NOMO-1 treated with DMSO at 0.1 percent for 48 hours (cell line): ENCODE data around the gene OR6B3.
A peak's percentile ranks its signal among the peaks of the same experiment; 100 is the strongest.

Experiments used
- DNase-seq: peaks from one replicate; lab custom pipeline; 2025; ENCODE audit not compliant: unreplicated experiment; lab: John Stamatoyannopoulos, UW

The OR6B3 gene

DNA sequence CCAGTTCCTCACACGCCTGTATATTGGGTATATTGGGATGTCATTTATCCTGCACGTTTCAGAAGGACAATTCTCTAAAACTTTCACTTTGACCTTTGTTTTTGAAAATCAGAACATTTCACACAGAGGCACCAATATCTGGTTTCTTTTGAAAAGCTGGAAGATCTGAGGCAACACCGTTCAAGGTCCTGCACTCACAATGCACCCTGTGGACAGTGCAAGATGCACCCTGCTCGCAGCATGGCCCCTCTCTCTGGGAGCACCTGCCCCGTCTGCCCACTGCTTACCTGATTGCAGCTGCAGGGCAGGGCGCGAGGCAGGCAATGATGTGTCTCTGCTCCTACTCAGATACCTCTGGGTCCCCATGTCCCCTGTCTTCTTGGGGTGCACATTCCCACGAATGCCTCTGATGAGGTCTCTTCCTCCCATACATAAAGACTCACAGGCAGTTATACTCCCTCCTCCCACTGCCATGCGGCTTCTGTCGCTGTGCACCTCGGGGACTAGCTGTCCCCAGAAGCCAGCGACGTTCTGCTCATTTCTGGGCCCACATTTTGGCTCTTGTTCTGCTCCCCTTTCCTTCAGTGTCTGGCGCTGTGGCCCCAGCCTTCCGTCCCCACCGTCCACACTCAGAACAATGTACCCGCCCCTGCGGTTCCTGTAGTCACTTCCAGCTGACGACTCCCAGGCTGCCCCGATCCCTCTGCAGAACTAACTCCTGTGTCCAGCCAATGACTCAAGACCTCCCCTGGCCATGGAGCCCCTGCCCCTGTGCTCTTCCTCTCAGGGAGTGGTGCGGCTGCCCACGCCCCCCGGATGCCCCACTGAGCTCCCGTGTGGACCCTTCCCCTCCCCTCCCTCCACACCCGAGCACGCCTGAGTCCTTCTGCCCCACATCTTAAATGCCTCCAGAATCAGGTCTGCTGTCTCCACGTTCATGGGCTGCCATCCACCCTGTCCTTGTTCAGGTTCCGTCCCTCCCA, at the start of gene OR6B3:
Gene OR6B3, minus strand, starts transcription at position 349 of the 983 bp plus-strand sequence.
- no peak for DNase-seq

- DNase-seq: no peak
Observed at GRCh38 chr2:240098349-240098748, 45.0 kb upstream of the OR6B3 start.

DNA sequence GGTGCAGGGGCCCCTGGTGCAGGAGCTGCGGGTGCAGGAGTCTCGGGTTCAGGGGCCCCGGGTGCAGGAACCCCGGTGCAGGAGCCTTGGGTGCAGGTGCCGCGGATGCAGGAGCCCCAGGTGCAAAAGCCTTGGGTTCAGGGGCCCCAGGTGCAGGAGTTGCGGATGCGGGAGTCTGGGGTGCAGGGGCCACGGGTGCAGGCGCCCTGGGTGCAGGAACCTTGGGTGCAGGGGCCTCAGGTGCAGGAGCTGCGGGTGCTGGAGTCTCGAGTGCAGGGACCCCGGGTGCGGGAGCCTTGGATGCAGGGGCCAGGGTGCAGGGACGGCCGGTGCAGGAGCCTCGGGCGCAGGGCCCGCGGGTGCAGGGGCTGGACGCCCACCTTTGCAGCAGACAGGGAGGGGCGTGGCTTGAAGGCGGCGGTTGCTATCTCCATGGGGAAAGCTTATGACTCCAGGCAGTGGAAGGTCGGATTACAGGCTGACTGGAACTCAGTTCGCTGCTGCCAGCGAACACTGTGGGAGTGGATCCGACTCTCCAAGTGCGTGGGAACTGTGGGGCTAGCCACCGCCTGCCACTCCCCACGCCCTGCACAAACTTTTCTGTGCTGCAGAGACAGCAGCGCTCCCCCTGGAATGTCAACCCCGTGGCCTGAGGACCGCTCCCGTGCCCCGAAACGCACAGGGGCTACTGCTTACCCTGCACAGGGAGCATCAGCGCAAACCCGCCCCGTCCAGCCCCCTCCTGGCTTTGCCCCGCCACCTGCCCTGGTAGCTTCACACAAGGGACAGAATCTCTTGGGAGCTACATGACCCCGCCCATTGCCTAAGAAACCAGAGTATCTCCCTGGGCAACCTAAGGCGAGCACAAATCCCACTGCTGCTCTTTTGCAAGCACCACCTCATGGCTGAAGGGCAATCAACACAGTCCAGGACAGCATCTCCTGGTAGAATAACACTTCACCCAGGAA, 42.5 kb upstream of the OR6B3 start:
- no peak for DNase-seq

DNA sequence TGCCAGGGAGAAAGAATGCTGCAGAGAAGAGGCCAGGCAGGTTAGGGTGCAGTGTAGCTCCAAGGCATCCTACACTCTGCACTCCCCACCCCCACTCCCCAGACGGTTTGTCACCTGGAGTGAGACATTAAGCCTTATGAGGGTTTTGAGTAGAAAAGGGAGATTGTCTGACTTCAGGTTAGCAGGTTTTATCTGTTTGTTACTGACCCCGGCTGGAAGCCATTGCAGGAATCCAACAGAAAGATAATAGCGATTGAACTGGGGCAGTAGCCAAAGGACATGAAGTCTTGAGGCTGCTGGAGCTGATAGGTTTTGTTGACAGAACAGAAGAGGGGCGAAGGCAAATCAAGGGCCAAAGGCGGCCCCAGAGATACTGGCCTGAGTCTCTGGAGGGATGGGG, 36.0 kb upstream of the OR6B3 start:
- DNase-seq: no peak

GRCh38 chr2:240086563-240086962, 33.2 kb upstream of the OR6B3 start:
- DNase-seq: no peak

- DNase-seq: no peak
Observed at GRCh38 chr2:240078631-240079030, 25.3 kb upstream of the OR6B3 start.

DNA sequence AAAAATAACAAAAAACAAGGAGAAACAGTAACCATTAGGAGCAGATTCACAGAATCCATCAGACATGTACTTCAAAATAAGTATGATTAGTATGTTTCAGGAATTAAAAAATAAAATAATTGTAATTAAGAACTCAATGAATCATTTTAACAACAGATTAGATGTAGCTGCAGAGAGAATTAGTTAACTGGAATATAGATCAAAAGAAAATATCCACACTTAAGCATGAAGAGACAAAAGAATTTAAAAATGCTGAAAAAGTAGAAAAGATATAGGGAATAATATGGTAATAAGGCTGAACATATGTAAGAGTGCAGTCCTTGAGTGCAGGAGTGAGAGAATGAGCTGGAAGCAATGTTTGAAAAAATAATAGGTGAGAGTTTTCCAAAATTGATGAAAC, 24.1 kb upstream of the OR6B3 start:
- no peak for DNase-seq

DNA sequence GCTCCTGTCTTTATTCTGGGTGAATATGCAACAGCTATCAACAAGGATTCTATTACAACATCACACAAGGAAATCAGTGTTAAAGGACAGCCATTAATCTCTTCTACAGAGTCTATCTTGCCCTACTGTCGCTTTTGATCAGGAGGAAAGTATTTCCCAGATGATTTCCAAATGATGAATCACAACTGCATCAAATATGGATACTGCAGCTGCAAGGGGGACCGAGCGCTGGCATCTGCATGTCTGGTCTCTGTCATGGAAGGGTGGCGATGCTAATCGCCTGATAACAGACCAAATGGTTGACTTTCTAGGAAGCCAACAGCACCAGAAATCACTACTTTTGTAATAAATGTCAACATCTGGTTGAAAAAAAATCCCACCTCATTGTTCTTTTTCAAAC, 21.2 kb upstream of the OR6B3 start:
- DNase-seq: no peak

GRCh38 chr2:240070907-240071306, 17.6 kb upstream of the OR6B3 start:
- no peak for DNase-seq

GRCh38 chr2:240069829-240070228, 16.5 kb upstream of the OR6B3 start:
- no peak for DNase-seq

GRCh38 chr2:240068193-240068592, 14.9 kb upstream of the OR6B3 start:
- DNase-seq: no peak

GRCh38 chr2:240066489-240066888, 13.2 kb upstream of the OR6B3 start:
- no peak for DNase-seq

DNA sequence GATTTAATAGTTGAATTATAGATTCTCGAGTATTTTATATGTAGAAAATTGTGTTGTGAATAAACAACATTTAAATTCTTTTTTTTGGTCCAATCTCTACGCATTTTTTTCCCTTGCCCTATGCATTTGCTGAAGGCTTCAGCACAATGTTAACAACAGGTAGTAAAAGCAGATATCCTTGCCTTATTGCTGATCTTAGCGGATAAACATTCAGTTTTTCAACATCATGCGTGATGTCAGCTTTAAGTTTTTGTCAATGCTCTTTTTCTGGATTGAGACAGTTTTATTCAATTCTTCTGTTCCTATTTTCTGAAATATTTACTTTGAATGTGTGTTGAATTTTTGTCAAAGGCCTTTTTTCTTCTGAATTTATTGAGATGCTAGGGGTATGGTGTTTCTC, 11.6 kb upstream of the OR6B3 start:
- DNase-seq: no peak

GRCh38 chr2:240060977-240061591, 7.8 kb upstream of the OR6B3 start:
- DNase-seq: peak; percentile 52

- DNase-seq: no peak
Observed at GRCh38 chr2:240056678-240057077, 3.4 kb upstream of the OR6B3 start.

- no peak for DNase-seq
Observed at GRCh38 chr2:240055177-240055917, 2.0 kb upstream of the OR6B3 start.

GRCh38 chr2:240052524-240052923, 797 bp downstream of the OR6B3 start:
- DNase-seq: no peak

DNA sequence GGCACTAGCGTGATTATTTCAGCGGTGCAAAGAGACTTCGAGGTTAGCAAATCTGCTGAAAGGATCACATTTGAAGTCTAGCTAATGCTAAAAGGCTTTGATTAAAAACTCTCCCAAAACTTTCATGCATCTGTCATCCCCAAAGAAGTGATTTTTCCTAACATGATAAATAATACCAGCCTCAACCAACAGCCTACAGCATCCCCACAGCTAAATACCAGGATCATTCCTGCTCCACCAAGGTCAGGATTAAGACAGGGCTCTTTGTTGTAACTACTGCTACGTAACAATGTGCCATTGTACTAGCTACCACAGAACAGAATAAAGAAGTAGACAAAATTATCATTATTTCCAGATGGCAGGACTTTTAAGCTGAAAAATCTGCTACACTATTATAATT, 1.6 kb downstream of the OR6B3 start:
- no peak for DNase-seq

- no peak for DNase-seq
Observed at GRCh38 chr2:240050278-240050677, 3.0 kb downstream of the OR6B3 start.

DNA sequence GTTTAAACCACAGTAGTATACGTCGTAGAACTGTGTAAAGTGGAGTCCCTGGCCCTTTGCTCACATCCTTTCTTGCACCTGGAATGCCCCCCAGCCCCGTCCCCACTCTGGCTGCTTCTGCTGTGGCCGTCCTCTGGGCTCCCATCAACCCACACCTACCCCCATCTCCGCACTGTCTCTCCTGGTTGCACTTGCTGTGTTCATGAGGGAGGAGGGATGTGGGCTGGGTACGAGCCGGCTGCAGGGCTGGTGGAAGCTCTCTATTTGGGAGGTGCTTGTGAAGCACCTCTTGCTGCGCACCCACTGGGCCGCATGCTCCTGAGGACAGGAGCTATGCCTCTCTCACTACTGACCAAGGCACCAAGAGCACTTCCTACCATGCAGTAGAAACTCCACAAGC, 5.1 kb downstream of the OR6B3 start:
- DNase-seq: no peak

- DNase-seq: no peak
Observed at GRCh38 chr2:240045098-240045497, 8.2 kb downstream of the OR6B3 start.
